Mesothelial cell of epicardium (in vitro differentiated cells): ENCODE results near the gene DENND6B. TPM values are rescaled to one million over a fixed set of nuclear protein-coding genes. Genes with fewer than 3 reads are reported as not detected.

Experiments used
- DNase-seq, 2 experiments: peaks; one replicate each; pipeline ENCODE4 v3.0.0; 2021; ENCODE audit warnings: low spot score in 2 of 2; ENCODE audit not compliant: unreplicated experiment in 2 of 2
- H3K27ac Mint-ChIP-seq: 2 replicates; pipeline ENCODE4 v1.8.0; 2021; ENCODE audit warnings: mixed read lengths
- H3K27me3 Mint-ChIP-seq: 2 replicates; pipeline ENCODE4 v1.8.0; 2021; ENCODE audit warnings: low read depth, mixed read lengths
- H3K36me3 Mint-ChIP-seq: 2 replicates; pipeline ENCODE4 v1.8.0; 2021; ENCODE audit warnings: mixed read lengths
- H3K4me1 Mint-ChIP-seq: 2 replicates; pipeline ENCODE4 v1.8.0; 2021; ENCODE audit warnings: mixed read lengths
- H3K4me3 Mint-ChIP-seq: 2 replicates; pipeline ENCODE4 v1.8.0; 2021; ENCODE audit warnings: mild to moderate bottlenecking, moderate library complexity, mixed read lengths
- H3K9me3 Mint-ChIP-seq: 2 replicates; pipeline ENCODE4 v1.8.0; 2021; ENCODE audit warnings: mixed read lengths
- total RNA-seq: library from RNA; stranded (reverse); gene quantifications from 3 replicates; pipeline ENCODE4 v1.2.1, GENCODE V29; 2021
- TF ChIP-seq, protein P1 (sequence below): fragments of 200-600 bp; sonication (generic); IDR thresholded peaks from one replicate; pipeline ENCODE4 v1.5.0; 2021; ENCODE audit warnings: antibody characterized with exemption; ENCODE audit not compliant: unreplicated experiment

Gene DENND6B
- total RNA-seq, 1 donor from 2014 or later, result 19.2 TPM

DNA sequence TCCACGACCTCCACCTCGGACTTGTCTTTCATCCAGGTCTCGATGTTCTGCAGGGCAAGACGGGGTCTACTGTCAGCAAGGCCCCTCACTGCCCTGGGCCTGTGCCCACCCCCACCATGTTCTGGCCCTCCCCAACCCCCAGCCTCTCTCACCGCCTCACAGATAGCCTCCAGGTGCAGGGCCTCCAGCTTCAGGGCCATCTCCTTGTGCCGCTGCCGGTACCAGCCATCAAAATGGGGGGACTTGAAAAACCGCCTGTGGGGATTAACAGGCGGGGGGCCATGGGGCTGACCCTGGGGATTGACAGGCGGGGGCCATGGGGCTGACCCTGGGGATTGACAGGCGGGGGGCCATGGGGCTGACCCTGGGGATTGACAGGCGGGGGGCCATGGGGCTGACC is 14.4 kb downstream of the DENND6B start:
- Mint-ChIP-seq H3K36me3 (peaks cover 3% of the 10 kb centered on the region), H3K4me1 (peaks cover 12% of the 10 kb centered on the region), H3K9me3 (no peaks in the 10 kb centered on the region), H3K27ac (no peak overlapping the region), H3K27me3 (no peaks in the 10 kb centered on the region), H3K4me3 (no peak overlapping the region)
- TF ChIP-seq, protein P1, sequence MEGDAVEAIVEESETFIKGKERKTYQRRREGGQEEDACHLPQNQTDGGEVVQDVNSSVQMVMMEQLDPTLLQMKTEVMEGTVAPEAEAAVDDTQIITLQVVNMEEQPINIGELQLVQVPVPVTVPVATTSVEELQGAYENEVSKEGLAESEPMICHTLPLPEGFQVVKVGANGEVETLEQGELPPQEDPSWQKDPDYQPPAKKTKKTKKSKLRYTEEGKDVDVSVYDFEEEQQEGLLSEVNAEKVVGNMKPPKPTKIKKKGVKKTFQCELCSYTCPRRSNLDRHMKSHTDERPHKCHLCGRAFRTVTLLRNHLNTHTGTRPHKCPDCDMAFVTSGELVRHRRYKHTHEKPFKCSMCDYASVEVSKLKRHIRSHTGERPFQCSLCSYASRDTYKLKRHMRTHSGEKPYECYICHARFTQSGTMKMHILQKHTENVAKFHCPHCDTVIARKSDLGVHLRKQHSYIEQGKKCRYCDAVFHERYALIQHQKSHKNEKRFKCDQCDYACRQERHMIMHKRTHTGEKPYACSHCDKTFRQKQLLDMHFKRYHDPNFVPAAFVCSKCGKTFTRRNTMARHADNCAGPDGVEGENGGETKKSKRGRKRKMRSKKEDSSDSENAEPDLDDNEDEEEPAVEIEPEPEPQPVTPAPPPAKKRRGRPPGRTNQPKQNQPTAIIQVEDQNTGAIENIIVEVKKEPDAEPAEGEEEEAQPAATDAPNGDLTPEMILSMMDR, result no peak
- DNase-seq, result no peak

DNA sequence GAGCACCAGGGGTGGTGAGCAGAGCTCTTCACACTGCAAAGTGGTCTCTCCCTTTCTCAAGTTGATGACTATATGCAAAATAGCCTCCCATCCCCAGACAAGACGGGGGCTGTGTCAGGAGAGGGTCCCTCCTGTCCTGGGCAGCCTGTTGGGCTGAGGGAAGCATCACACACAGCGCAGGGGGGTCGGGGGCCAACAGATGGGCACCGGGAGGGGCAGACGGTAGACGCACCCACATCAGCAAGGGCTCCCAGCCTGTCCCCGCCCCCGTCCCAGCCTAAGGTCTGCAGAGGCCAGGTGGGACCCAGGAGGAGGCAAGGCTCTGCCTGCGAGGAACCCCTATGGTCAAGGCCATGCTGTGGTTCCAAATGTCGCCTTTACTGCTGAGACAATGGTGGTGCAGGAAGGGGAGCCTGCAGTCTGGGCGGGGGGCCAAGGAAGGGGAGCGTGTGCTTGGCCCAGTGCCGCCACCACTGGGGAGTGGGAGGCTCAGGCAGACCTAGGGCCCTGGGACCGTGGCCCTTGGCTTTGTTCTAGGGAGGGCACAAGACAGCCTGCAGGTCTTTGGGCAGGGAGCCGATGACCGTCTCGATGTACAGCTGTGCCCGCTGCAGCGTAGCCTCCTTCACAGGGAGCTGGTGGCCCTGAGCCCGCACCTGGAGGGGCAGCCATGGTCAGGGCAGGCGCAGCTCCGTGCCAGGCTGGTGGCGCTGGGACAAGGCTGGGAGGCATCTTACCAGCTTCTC is 15.0 kb downstream of the DENND6B start:
- TF ChIP-seq, protein P1, result no peak
- DNase-seq, result no peak
- no peak overlapping the region for H3K4me3 Mint-ChIP-seq
- H3K36me3 Mint-ChIP-seq, result peaks cover 3% of the 10 kb centered on the region
- no peaks in the 10 kb centered on the region for H3K27me3 Mint-ChIP-seq
- peaks cover 12% of the 10 kb centered on the region for H3K4me1 Mint-ChIP-seq
- H3K27ac Mint-ChIP-seq, result no peak overlapping the region
- no peaks in the 10 kb centered on the region for H3K9me3 Mint-ChIP-seq

DNA sequence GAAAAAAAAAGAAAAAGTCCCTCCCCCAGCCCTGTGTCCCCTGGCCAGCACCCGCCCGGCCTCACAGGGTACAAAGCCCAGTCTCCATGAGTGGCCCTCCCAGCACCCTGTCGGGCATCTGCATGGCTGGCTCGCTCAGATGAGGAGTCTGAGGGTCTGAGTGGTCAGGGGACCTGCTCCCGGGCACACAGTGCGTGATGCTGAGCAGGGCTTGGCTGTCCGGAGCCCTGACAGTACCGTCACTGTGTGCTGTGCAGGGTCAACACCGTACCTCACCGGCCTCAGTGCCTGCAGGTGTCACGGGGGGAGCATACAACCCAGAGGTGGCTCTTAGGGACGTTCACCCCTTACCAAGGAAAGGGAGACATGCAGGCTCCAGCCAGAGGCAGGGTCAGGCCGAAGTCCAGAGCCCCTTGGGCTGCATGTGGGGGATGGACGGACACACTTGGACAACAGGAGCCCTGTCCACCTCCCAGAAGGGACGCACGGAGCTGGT is 15.8 kb downstream of the DENND6B start:
- Mint-ChIP-seq H3K27ac (no peak overlapping the region), H3K4me1 (peaks cover 16% of the 10 kb centered on the region), H3K9me3 (no peaks in the 10 kb centered on the region), H3K27me3 (no peaks in the 10 kb centered on the region), H3K4me3 (no peak overlapping the region), H3K36me3 (peaks cover 3% of the 10 kb centered on the region)
- TF ChIP-seq, protein P1, result no peak
- DNase-seq, result no peak

DNA sequence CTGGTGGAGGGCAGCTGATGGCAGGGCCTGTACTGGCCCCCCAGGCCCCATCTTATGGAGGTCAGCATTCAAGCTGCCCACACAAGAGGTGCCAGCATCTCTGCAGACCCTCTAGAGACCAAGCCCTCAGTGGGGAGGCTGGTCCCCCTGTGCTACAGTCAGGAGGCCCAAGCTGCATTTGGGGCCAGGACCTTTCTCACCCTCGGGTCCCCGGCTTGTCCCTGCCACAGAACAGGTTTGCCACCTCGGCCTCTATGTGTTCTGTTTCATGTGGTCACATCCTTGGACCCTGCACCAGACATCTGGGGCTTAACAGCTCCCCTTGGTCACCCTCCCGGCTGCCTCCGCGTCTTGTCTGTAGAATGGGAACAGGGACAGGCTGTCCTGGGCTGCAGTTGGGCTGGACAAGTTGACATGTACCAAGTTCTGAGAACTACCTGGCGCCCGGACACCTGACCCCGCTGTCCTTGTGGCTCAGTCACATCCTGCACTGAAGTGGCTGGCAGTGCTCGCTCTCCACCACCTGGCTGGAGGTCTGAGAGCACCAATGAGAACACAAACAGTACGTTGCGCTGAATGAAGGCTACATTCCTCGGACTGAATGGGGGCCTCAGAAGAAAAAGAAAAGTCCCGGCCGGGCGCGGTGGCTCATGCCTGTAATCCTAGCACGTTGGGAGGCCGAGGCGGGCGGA is 16.6 kb downstream of the DENND6B start:
- H3K27ac Mint-ChIP-seq, result no peak overlapping the region
- H3K9me3 Mint-ChIP-seq, result no peaks in the 10 kb centered on the region
- H3K4me1 Mint-ChIP-seq, result peaks cover 24% of the 10 kb centered on the region
- H3K27me3 Mint-ChIP-seq, result no peaks in the 10 kb centered on the region
- no peak for DNase-seq
- H3K36me3 Mint-ChIP-seq, result no peaks in the 10 kb centered on the region
- no peak overlapping the region for H3K4me3 Mint-ChIP-seq
- TF ChIP-seq, protein P1, result no peak

DNA sequence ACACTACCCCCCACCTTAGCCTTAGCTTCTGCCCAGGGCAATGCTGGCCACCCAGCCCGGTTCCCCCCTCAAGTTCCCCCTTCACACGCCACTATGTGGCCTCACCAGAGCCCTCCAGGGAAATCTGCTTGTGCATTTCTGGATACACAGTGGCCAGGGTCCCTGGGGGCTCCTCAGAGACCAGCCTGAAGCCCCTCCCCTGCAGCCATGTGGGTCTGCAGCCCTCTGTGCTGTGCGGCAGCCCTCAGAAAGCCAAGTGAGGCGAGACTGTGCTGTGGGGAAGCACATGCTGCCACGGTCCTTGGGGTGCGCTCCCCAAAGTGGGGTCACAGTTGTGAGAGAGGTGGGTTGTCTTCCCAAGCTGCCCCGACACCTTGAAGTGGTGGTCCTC is 17.2 kb downstream of the DENND6B start:
- Mint-ChIP-seq H3K36me3 (no peaks in the 10 kb centered on the region), H3K4me1 (peaks cover 29% of the 10 kb centered on the region), H3K9me3 (no peaks in the 10 kb centered on the region), H3K27ac (peak overlapping the region; percentile 50), H3K27me3 (no peaks in the 10 kb centered on the region), H3K4me3 (no peak overlapping the region)
- TF ChIP-seq, protein P1, result no peak
- no peak for DNase-seq
